CD4-positive, CD25-positive, alpha-beta regulatory T cell (primary cell): Measurements from ENCODE around the gene PITRM1. TPM values are rescaled to one million over a fixed set of nuclear protein-coding genes. Genes with fewer than 3 reads are reported as not detected.

Experiments
- ATAC-seq, 2 donors: fragments of 150-1000 bp; cut with Tn5 transposase; one replicate each; pipeline ENCODE4 v1.10.0; 2021; ENCODE audit warnings: low read depth in 2 of 2, moderate number of reproducible peaks in 2 of 2, moderate library complexity in 1 of 2
- DNase-seq, 3 donors: peaks; one replicate each; pipeline versions ENCODE4 v3.0.0 to v3.0.0-alpha.2; 2012 to 2022; ENCODE audit warnings: mixed read lengths in 1 of 3
- H3K27ac ChIP-seq: one replicate; pipeline ENCODE4 v1.7.0; 2013; ENCODE audit warnings: mild to moderate bottlenecking, low read length; ENCODE audit not compliant: insufficient read depth, poor library complexity, severe bottlenecking
- H3K27me3 ChIP-seq: one replicate; pipeline ENCODE4 v1.7.0; 2013; ENCODE audit warnings: low read length; ENCODE audit not compliant: control insufficient read depth, insufficient read depth
- H3K36me3 ChIP-seq: one replicate; pipeline ENCODE4 v1.7.0; 2013; ENCODE audit warnings: mild to moderate bottlenecking, low read length, moderate library complexity; ENCODE audit not compliant: control insufficient read depth, insufficient read depth
- H3K4me1 ChIP-seq: 2 replicates; pipeline ENCODE4 v1.7.0; 2013; ENCODE audit warnings: mild to moderate bottlenecking, low read length; ENCODE audit not compliant: insufficient read depth, control insufficient read depth, poor library complexity, severe bottlenecking
- H3K4me3 ChIP-seq: one replicate; pipeline ENCODE4 v1.7.0; 2013; ENCODE audit warnings: low read depth, mild to moderate bottlenecking, low read length, moderate library complexity
- H3K9me3 ChIP-seq, 2 experiments: 1 replicate in 1 of 2; 2 replicates in 1 of 2; pipeline ENCODE4 v1.7.0; 2013; ENCODE audit warnings: low read length in 2 of 2, mild to moderate bottlenecking in 1 of 2, moderate library complexity in 1 of 2; ENCODE audit not compliant: control insufficient read depth in 2 of 2
- H3K27ac Mint-ChIP-seq, 3 donors: one replicate each; pipeline ENCODE4 v1.8.0; 2020 to 2022; ENCODE audit warnings: mild to moderate bottlenecking in 3 of 3, mixed read lengths in 3 of 3, moderate library complexity in 2 of 3
- H3K27me3 Mint-ChIP-seq: one replicate; pipeline ENCODE4 v1.8.0; 2022; ENCODE audit warnings: mild to moderate bottlenecking, mixed read lengths
- H3K36me3 Mint-ChIP-seq: one replicate; pipeline ENCODE4 v1.8.0; 2020; ENCODE audit warnings: mixed read lengths
- H3K4me1 Mint-ChIP-seq, 4 donors: one replicate each; pipeline ENCODE4 v1.8.0; 2020 to 2022; ENCODE audit warnings: mixed read lengths in 4 of 4, mild to moderate bottlenecking in 1 of 4
- H3K4me3 Mint-ChIP-seq, 4 donors: one replicate each; pipeline ENCODE4 v1.8.0; 2020 to 2022; ENCODE audit warnings: mild to moderate bottlenecking in 4 of 4, mixed read lengths in 4 of 4, moderate library complexity in 3 of 4
- H3K9me3 Mint-ChIP-seq, 7 donors: one replicate each; pipeline ENCODE4 v1.8.0; 2020 to 2022; ENCODE audit warnings: mixed read lengths in 7 of 7, mild to moderate bottlenecking in 3 of 7, moderate library complexity in 2 of 7
- polyA plus RNA-seq, 4 donors: library from polyadenylated mRNA; unstranded; fragments of 300-500 nt; fragmentation: Illumina TruSeq; gene quantifications; one replicate each; pipeline ENCODE4 v1.2.3, GENCODE V29; 2021
- total RNA-seq: library from RNA; stranded (reverse); gene quantifications from one replicate; pipeline ENCODE4 v1.2.3, GENCODE V29; 2022

The PITRM1 gene
- total and polyA plus RNA-seq, 5 donors from 2014 or later = 28.8 to 71.6 (median 35.5) TPM

DNA sequence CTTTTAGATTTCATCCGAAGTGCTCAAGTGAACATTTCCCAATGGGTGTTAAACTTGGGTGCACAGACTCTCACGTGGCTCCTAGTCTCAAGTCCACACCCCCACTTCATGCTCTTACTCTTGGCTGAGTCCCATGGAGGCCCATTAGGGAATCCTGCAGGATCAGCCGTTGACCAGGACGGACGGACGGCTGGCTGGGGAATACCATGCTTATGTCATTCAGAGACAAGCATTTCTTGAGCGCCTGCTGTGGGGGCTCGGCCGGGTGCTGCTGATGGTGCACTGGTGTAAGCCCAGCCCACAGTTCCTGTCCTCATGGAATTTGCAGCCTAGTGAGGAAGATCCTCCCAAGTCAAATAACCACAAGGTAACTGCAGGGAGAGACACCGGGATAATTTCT, 44.7 kb downstream of the PITRM1 start:
- Mint-ChIP-seq H3K4me1 (no peaks in the 10 kb centered on the region), H3K27ac (no peak overlapping the region), H3K4me3 (no peak overlapping the region), H3K36me3 (peaks cover 28% of the 10 kb centered on the region), H3K27me3 (no peaks in the 10 kb centered on the region), H3K9me3 (peaks cover 0 to 2% (median 0%) of the 10 kb centered on the region in 7 donors)
- H3K27me3 ChIP-seq = no peaks in the 10 kb centered on the region
- H3K36me3 ChIP-seq = peaks cover 36% of the 10 kb centered on the region
- ATAC-seq (no peak), DNase-seq (no peak)
- H3K4me3 ChIP-seq = no peak overlapping the region
- no peaks in the 10 kb centered on the region for H3K4me1 ChIP-seq
- H3K9me3 ChIP-seq = no peaks in the 10 kb centered on the region
- H3K27ac ChIP-seq = no peak overlapping the region

DNA sequence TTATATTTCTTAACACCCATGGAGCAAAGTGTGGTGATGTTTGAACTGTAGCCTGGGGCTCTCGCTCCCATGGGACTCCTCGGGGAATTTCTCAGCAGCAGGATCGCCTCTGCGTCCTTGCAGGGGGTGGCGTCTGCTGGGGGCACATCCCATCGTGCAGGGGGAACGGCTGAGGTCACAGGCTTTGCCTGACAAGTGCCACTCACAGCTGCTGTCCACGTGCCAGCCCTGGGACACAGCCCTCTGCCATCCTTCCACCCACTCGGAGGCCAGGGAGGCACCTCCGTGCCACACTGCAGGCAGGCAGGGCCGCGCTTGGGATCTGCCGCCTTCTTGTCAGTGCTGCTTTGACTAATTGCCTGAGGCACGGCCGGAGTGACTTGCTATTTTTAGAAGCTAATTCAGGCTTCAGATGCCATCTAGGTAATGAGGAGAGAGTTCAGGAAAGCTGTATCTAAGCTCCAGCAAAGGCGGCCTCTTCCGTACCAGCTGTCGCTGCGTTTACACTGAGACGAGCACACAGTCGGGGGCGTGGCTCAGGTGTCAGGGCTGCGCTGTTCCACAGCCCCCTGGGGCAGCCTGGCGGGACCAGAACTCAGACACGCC, 45.7 kb downstream of the PITRM1 start:
- H3K9me3 Mint-ChIP-seq = peaks cover 0 to 2% (median 0%) of the 10 kb centered on the region in 7 donors
- DNase-seq (no peak), ATAC-seq (no peak)
- Histone ChIP-seq H3K9me3 (no peaks in the 10 kb centered on the region), H3K36me3 (peaks cover 35% of the 10 kb centered on the region), H3K4me1 (no peaks in the 10 kb centered on the region), H3K27ac (no peak overlapping the region), H3K4me3 (no peak overlapping the region), H3K27me3 (no peaks in the 10 kb centered on the region)
- H3K36me3 Mint-ChIP-seq = peaks cover 27% of the 10 kb centered on the region
- H3K27ac Mint-ChIP-seq = no peak overlapping the region
- no peak overlapping the region for H3K4me3 Mint-ChIP-seq
- no peaks in the 10 kb centered on the region for H3K27me3 Mint-ChIP-seq
- no peaks in the 10 kb centered on the region for H3K4me1 Mint-ChIP-seq

DNA sequence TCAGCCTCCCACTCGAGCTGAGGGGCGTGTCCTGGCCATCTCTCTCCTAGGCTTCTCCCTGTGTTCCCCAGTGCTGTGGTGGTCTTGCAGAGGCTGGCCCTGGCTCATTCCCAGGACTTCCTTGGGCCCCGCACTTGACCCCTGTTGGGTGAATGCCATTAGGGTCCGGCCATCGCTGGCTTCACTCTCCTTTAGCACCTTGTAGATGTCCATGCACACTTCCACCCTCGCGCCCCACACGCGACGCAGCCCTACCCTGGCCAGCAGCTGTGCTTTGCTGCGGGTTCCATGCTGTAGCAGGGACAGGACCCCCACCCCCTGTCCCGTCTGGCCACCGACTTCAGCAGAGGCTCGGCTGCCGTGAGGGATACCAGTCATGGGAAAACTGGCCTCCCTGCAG, 46.3 kb downstream of the PITRM1 start:
- Mint-ChIP-seq H3K36me3 (peaks cover 27% of the 10 kb centered on the region), H3K27ac (no peak overlapping the region)
- DNase-seq = no peak

DNA sequence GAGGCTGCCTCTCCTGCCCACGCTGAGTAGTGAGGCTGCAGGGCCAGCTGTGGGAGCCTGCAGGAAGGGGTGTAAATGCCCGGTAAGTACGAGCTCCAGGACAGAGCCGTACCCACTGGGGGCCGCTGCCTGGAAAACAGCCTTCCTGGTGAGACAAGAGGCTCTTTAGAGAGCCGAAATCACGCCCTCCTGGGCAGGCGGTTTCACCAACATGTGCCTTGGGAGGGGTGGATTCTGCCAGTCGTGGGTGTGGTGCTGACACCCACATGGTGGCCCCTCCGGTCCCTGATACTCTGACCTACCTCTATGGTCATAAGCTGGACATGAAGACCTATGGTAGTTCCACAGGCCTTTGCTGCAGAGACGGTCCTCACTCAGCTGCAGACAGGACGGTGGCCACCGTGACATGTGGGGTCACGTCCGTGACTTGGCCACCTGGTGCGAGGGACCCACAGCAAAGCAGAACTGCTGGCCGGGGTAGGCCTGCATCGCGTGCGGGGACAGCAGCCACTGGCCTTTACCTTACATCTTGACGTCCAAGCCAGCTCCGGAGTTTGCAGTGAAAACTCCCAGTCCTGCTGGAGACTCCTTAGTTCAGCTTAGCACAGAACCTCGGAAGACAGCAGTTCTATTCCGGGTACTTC, 46.9 kb downstream of the PITRM1 start:
- Mint-ChIP-seq H3K36me3 (peaks cover 27% of the 10 kb centered on the region), H3K27me3 (no peaks in the 10 kb centered on the region), H3K4me3 (no peak overlapping the region), H3K9me3 (peaks cover 0 to 2% (median 0%) of the 10 kb centered on the region in 7 donors), H3K4me1 (no peaks in the 10 kb centered on the region), H3K27ac (no peak overlapping the region)
- Histone ChIP-seq H3K36me3 (peaks cover 36% of the 10 kb centered on the region), H3K27ac (no peak overlapping the region), H3K4me3 (no peak overlapping the region), H3K27me3 (no peaks in the 10 kb centered on the region), H3K9me3 (no peaks in the 10 kb centered on the region), H3K4me1 (no peaks in the 10 kb centered on the region)
- DNase-seq (no peak), ATAC-seq (no peak)

More for the DNA sequence above, 46.3 kb downstream of the PITRM1 start:
- no peaks in the 10 kb centered on the region for H3K4me1 Mint-ChIP-seq
- H3K9me3 ChIP-seq = no peaks in the 10 kb centered on the region
- no peaks in the 10 kb centered on the region for H3K4me1 ChIP-seq
- no peaks in the 10 kb centered on the region for H3K27me3 Mint-ChIP-seq
- H3K4me3 Mint-ChIP-seq = no peak overlapping the region
- no peak for ATAC-seq
- H3K36me3 ChIP-seq = peaks cover 35% of the 10 kb centered on the region
- H3K27ac ChIP-seq = no peak overlapping the region
- peaks cover 0 to 2% (median 0%) of the 10 kb centered on the region in 7 donors for H3K9me3 Mint-ChIP-seq
- no peaks in the 10 kb centered on the region for H3K27me3 ChIP-seq
- no peak overlapping the region for H3K4me3 ChIP-seq

DNA sequence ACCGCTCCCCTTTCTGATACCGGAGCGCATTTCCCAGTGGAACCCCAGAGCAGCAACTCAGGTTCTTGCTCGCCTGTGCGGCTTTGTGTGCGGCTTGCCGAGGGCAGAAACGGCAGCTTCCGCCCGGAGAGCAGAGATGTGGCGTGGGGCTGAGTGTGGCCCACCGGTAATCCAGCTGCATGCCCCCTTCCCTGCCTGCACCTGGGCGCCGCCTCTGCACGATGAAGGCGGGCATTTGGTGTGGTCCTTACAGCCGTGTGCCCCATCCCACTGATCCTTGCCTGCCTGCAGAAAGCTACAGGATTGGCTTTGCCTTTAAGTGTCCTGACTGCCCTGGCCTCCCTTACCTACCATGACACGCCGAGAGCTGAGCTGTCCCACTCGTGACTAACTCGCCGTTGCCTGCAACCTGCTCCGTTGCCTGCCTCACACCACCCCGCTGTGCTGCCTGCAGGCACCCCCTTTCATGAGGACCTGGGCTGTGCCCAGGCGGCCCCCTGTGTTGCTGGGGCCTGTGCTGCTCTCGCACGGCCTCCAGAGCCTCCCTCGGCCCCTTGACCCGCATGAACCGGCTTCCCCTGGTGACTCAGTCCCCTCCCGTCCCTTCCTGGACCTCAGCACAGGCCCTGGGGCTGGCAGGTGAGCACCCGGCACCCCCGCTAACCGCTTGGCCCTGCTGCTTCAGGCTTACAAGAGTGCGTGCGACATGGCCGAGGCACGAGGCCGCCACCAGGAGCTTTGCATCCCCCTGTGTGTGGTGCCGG, 48.0 kb downstream of the PITRM1 start:
- Histone ChIP-seq H3K36me3 (peaks cover 36% of the 10 kb centered on the region), H3K4me3 (no peak overlapping the region), H3K9me3 (no peaks in the 10 kb centered on the region), H3K27ac (no peak overlapping the region), H3K4me1 (no peaks in the 10 kb centered on the region), H3K27me3 (no peaks in the 10 kb centered on the region)
- DNase-seq (no peak), ATAC-seq (no peak)
- no peaks in the 10 kb centered on the region for H3K4me1 Mint-ChIP-seq
- no peaks in the 10 kb centered on the region for H3K27me3 Mint-ChIP-seq
- peaks cover 20% of the 10 kb centered on the region for H3K36me3 Mint-ChIP-seq
- no peak overlapping the region for H3K4me3 Mint-ChIP-seq
- no peak overlapping the region for H3K27ac Mint-ChIP-seq
- peaks cover 0 to 1% (median 0%) of the 10 kb centered on the region in 7 donors for H3K9me3 Mint-ChIP-seq

DNA sequence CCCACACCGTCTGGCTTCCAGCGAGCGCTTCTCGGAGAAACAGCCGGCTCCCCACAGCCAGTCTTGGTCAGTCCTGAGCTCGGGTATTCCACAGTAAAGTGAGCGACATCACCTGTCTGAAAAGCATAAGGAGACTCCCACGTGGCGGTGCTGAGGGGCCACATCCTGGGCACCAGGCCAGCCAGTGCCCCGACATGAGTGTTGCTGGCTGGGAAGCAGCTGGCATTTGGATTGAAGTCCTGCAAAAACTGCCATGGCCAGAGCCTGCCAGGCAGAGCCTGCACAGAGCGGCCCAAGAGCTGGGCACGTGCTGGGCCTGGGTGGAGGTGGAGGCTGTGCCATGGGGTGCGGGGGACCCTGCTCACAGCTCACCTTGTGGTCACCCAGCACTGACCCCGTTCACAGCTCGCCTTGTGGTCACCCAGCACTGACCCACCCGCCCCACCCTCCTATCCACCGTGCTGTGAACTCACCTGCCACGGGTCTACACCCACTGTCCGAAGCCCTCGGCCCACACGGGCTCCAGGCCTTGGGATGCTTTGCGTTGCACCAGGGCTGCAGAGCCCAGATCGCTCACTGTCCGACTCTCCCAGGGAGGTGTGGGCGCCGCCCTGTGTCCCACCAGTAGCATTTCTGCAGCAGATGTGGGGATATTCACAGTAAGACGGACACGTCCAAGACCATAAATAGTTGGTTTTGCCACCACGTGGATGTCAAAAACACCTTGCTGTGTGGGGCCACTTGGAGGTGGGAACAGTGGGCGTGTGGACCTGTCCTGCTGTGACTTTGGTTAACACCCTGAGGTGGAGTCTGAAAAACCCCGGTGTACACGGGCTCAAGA, 48.8 kb downstream of the PITRM1 start:
- no peak for DNase-seq
- H3K4me3 Mint-ChIP-seq = no peak overlapping the region
- Histone ChIP-seq H3K4me3 (no peak overlapping the region), H3K9me3 (no peaks in the 10 kb centered on the region), H3K36me3 (peaks cover 39% of the 10 kb centered on the region), H3K27me3 (no peaks in the 10 kb centered on the region), H3K4me1 (no peaks in the 10 kb centered on the region), H3K27ac (no peak overlapping the region)
- peaks cover 22% of the 10 kb centered on the region for H3K36me3 Mint-ChIP-seq
- no peak for ATAC-seq
- peaks cover 0 to 1% (median 0%) of the 10 kb centered on the region in 7 donors for H3K9me3 Mint-ChIP-seq
- no peaks in the 10 kb centered on the region for H3K4me1 Mint-ChIP-seq
- H3K27me3 Mint-ChIP-seq = no peaks in the 10 kb centered on the region
- no peak overlapping the region for H3K27ac Mint-ChIP-seq

DNA sequence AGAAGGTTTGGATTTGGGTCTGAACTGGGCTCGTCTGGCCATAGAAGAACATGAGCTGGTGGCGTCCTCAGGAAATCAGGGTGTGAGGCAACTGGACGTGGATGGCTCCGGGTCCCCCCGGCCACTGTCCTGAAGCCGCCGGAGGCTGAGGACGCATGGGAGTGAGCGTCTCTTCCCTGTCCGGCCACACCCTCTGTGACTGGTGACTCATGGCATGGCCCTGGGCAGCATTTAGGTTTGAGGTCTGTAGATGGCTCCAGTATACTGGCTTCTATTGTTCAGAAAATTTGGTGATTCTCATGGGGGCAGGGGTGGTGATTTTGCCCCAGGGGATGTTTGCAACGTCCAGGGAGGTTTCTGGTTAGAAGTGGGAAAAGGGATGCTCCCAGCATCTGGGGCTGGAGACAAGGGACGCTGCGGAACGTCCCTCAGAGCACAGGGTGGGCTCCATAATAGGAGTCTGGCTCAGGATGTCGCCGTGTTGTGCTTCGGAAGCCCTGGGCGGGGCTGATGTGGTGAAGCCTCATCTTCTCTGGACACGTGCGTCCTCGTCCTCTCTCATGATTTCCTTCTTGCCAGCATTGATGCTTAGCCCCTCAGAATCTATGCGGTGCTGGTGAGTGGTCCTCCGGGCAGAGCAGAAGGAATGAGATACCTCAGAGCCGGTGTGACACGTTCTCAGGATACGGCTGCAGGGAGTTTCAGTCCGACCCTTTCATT, 49.9 kb downstream of the PITRM1 start:
- Histone ChIP-seq H3K9me3 (no peaks in the 10 kb centered on the region), H3K4me3 (no peak overlapping the region), H3K4me1 (no peaks in the 10 kb centered on the region), H3K27me3 (no peaks in the 10 kb centered on the region), H3K36me3 (peaks cover 47% of the 10 kb centered on the region), H3K27ac (no peak overlapping the region)
- H3K36me3 Mint-ChIP-seq = peaks cover 27% of the 10 kb centered on the region
- H3K27me3 Mint-ChIP-seq = no peaks in the 10 kb centered on the region
- H3K9me3 Mint-ChIP-seq = peaks cover 0 to 1% (median 0%) of the 10 kb centered on the region in 7 donors
- no peaks in the 10 kb centered on the region for H3K4me1 Mint-ChIP-seq
- no peak overlapping the region for H3K4me3 Mint-ChIP-seq
- ATAC-seq = no peak
- no peak for DNase-seq
- H3K27ac Mint-ChIP-seq = no peak overlapping the region
